ENCODE results near the gene ARF1. TPM values are rescaled to one million over a fixed set of nuclear protein-coding genes. Genes with fewer than 3 reads are reported as not detected.

The ARF1 gene
- total RNA-seq, 1 experiment from 2014 or later: 330 TPM

GRCh38 chr1:228063251-228064191 is 19.0 kb upstream of the ARF1 start:
- no peak for DNase-seq (ENCODE audit: low spot score)
- H3K27ac Mint-ChIP-seq: no peak overlapping the region
- no peak for TF ChIP-seq HMGA2 (CRISPR knock-in tag; IDR thresholded peaks at IDR 0.05)
- TF ChIP-seq ZNF423 (CRISPR knock-in tag; IDR thresholded peaks at IDR 0.05): no peak
- TF ChIP-seq EMX1 (CRISPR knock-in tag; IDR thresholded peaks at IDR 0.05): no peak
- no peak for TF ChIP-seq MXD4 (CRISPR knock-in tag; IDR thresholded peaks at IDR 0.05; ENCODE audit: borderline replicate concordance)
- H3K36me3 Mint-ChIP-seq: no peaks in the 10 kb centered on the region
- H3K9me3 Mint-ChIP-seq: no peaks in the 10 kb centered on the region
- ChIA-PET CTCF (interaction anchor here (0.9 kb wide), 1 partner anchor 59 kb away, joined by 3 read pairs; no protein-coding TSS in a partner anchor), POLR2A (no interaction called here)
- H3K4me1 Mint-ChIP-seq: peaks cover 5% of the 10 kb centered on the region
- H3K4me3 Mint-ChIP-seq: no peak overlapping the region
- ATAC-seq: no peak
- peaks cover 89% of the 10 kb centered on the region for H3K27me3 Mint-ChIP-seq (ENCODE audit: low read depth)

GRCh38 chr1:228064296-228064695 is 18.2 kb upstream of the ARF1 start:
- ChIA-PET CTCF (interaction anchor here (0.9 kb wide), 1 partner anchor 59 kb away, joined by 3 read pairs; no protein-coding TSS in a partner anchor), POLR2A (no interaction called here)
- Mint-ChIP-seq H3K27me3 (ENCODE audit: low read depth) (peaks cover 84% of the 10 kb centered on the region), H3K36me3 (no peaks in the 10 kb centered on the region), H3K9me3 (no peaks in the 10 kb centered on the region), H3K4me3 (no peak overlapping the region), H3K4me1 (peaks cover 5% of the 10 kb centered on the region), H3K27ac (no peak overlapping the region)
- no peak for DNase-seq (ENCODE audit: low spot score)
- TF ChIP-seq TEAD1 (CRISPR knock-in tag; IDR thresholded peaks at IDR 0.05): no peak
- no peak for TF ChIP-seq NR1H2 (CRISPR knock-in tag; IDR thresholded peaks at IDR 0.05)
- TF ChIP-seq, protein P1, sequence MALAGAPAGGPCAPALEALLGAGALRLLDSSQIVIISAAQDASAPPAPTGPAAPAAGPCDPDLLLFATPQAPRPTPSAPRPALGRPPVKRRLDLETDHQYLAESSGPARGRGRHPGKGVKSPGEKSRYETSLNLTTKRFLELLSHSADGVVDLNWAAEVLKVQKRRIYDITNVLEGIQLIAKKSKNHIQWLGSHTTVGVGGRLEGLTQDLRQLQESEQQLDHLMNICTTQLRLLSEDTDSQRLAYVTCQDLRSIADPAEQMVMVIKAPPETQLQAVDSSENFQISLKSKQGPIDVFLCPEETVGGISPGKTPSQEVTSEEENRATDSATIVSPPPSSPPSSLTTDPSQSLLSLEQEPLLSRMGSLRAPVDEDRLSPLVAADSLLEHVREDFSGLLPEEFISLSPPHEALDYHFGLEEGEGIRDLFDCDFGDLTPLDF (CRISPR knock-in tag; IDR thresholded peaks at IDR 0.05): no peak
- TF ChIP-seq CBFB (CRISPR knock-in tag; IDR thresholded peaks at IDR 0.05; ENCODE audit: low read depth): no peak
- no peak for ATAC-seq

DNA sequence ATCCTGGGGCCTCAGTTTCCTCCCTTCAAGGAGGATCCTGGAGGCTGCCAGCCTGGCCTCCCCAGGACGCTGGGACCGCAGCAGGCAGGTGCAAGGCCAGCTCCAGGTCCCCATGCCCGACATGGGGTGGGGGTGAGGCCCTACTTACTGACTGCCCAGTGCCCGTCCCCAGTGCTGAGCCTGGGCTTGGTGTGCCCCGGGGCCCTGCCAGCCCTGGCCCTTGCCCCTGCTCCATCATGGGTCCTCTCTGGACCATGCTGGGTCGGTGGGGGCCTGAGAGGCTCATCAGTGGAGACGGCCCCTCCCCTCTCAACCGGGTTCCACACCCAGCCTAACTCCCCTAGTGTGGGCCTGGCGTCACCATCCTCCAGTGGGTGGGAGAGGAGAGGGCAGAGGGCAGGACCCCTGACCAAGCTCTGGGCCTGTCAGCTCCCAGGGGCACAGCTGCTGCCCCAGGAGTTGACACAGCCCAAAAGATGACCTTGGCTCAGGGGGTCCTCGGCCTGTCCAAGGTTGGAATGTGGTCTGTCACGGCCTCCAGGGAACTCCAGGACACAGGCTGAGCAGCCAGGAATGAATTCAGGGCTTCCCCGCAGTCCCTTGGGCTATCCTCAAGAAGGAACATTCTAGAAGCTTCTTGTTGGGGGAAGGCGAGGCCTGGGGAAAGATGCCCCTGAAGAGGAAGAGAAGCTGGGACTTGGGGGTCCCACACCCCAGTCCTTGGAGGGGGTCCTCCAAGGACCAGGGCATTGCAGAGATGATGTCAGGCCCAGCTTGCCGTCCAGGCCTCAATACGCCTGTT is 17.6 kb upstream of the ARF1 start:
- DNase-seq (ENCODE audit: low spot score) (no peak), ATAC-seq (no peak)
- H3K9me3 Mint-ChIP-seq: no peaks in the 10 kb centered on the region
- ChIA-PET CTCF (interaction anchor here (0.9 to 1.1 kb wide), 3 partner anchors 9 to 65 kb away, joined by 3 to 4 read pairs (median 3); no protein-coding TSS in a partner anchor), POLR2A (no interaction called here)
- no peaks in the 10 kb centered on the region for H3K36me3 Mint-ChIP-seq
- peaks cover 83% of the 10 kb centered on the region for H3K27me3 Mint-ChIP-seq (ENCODE audit: low read depth)
- no peak overlapping the region for H3K4me3 Mint-ChIP-seq
- H3K27ac Mint-ChIP-seq: no peak overlapping the region
- H3K4me1 Mint-ChIP-seq: peaks cover 5% of the 10 kb centered on the region
- TF ChIP-seq ZNF219 (CRISPR knock-in tag; IDR thresholded peaks at IDR 0.05; ENCODE audit: borderline replicate concordance) (no peak), TEAD4 (CRISPR knock-in tag; IDR thresholded peaks at IDR 0.05) (no peak), AR (CRISPR knock-in tag; IDR thresholded peaks at IDR 0.05) (no peak), SP1 (CRISPR knock-in tag; conservative IDR thresholded peaks at IDR 0.05) (no peak), IRF1 (CRISPR knock-in tag; IDR thresholded peaks at IDR 0.05) (no peak), IRF2 (CRISPR knock-in tag; IDR thresholded peaks at IDR 0.05; ENCODE audit: borderline replicate concordance, low read depth) (no peak), MXD4 (CRISPR knock-in tag; IDR thresholded peaks at IDR 0.05; ENCODE audit: borderline replicate concordance) (no peak), JUN (CRISPR knock-in tag; IDR thresholded peaks at IDR 0.05) (no peak), ZNF317 (CRISPR knock-in tag; IDR thresholded peaks at IDR 0.05; ENCODE audit: borderline replicate concordance, low read depth) (no peak), ZNF396 (CRISPR knock-in tag; IDR thresholded peaks at IDR 0.05; ENCODE audit: borderline replicate concordance) (no peak), FOXK1 (CRISPR knock-in tag; IDR thresholded peaks at IDR 0.05) (no peak), KAT7 (CRISPR knock-in tag; IDR thresholded peaks at IDR 0.05; ENCODE audit: borderline replicate concordance) (no peak), NR2C2 (CRISPR knock-in tag; IDR thresholded peaks at IDR 0.05) (no peak), ELF4 (CRISPR knock-in tag; IDR thresholded peaks at IDR 0.05; ENCODE audit: low read depth) (no peak), TEAD1 (CRISPR knock-in tag; IDR thresholded peaks at IDR 0.05) (no peak)
- TF ChIP-seq, protein P2, sequence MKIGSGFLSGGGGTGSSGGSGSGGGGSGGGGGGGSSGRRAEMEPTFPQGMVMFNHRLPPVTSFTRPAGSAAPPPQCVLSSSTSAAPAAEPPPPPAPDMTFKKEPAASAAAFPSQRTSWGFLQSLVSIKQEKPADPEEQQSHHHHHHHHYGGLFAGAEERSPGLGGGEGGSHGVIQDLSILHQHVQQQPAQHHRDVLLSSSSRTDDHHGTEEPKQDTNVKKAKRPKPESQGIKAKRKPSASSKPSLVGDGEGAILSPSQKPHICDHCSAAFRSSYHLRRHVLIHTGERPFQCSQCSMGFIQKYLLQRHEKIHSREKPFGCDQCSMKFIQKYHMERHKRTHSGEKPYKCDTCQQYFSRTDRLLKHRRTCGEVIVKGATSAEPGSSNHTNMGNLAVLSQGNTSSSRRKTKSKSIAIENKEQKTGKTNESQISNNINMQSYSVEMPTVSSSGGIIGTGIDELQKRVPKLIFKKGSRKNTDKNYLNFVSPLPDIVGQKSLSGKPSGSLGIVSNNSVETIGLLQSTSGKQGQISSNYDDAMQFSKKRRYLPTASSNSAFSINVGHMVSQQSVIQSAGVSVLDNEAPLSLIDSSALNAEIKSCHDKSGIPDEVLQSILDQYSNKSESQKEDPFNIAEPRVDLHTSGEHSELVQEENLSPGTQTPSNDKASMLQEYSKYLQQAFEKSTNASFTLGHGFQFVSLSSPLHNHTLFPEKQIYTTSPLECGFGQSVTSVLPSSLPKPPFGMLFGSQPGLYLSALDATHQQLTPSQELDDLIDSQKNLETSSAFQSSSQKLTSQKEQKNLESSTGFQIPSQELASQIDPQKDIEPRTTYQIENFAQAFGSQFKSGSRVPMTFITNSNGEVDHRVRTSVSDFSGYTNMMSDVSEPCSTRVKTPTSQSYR (CRISPR knock-in tag; IDR thresholded peaks at IDR 0.05): no peak

Measured in WTC11 (cell line).